ENCODE data around the gene MSL3B. TPM values are rescaled to one million over a fixed set of nuclear protein-coding genes. Genes with fewer than 3 reads are reported as not detected.

The MSL3B gene

GRCh38 chr2:233817995-233818638 lies 50.1 kb downstream of the MSL3B start:
- TF ChIP-seq CTCF (IDR thresholded peaks at IDR 0.05), result no peak
- H3K27ac ChIP-seq, result no peak overlapping the region
- DNase-seq, result no peak

GRCh38 chr2:233817361-233817911 lies 50.8 kb downstream of the MSL3B start:
- no peaks in the 10 kb centered on the region for H3K36me3 ChIP-seq
- no peak overlapping the region for H3K4me3 ChIP-seq
- DNase-seq (peak; percentile 35), ATAC-seq (no peak)
- no peaks in the 10 kb centered on the region for H3K4me1 ChIP-seq
- no peak overlapping the region for H3K27ac ChIP-seq
- H3K27me3 ChIP-seq, result no peaks in the 10 kb centered on the region
- no peak for TF ChIP-seq CTCF (IDR thresholded peaks at IDR 0.05)
- no peaks in the 10 kb centered on the region for H3K9me3 ChIP-seq
- intact Hi-C loops (cut with DNase I), result no loop called here

More at GRCh38 chr2:233817995-233818638, 50.1 kb downstream of the MSL3B start:
- H3K27me3 ChIP-seq, result no peaks in the 10 kb centered on the region
- intact Hi-C loops (cut with DNase I), result no loop called here
- no peak overlapping the region for H3K4me3 ChIP-seq
- H3K4me1 ChIP-seq, result no peaks in the 10 kb centered on the region
- H3K36me3 ChIP-seq, result no peaks in the 10 kb centered on the region
- no peak for ATAC-seq
- no peaks in the 10 kb centered on the region for H3K9me3 ChIP-seq

- DNase-seq (peak; percentile 23), ATAC-seq (no peak)
- TF ChIP-seq CTCF (IDR thresholded peaks at IDR 0.05), result no peak
- H3K4me3 ChIP-seq, result no peak overlapping the region
- H3K27ac ChIP-seq, result no peak overlapping the region
- H3K9me3 ChIP-seq, result no peaks in the 10 kb centered on the region
- H3K36me3 ChIP-seq, result no peaks in the 10 kb centered on the region
- H3K27me3 ChIP-seq, result no peaks in the 10 kb centered on the region
- H3K4me1 ChIP-seq, result no peaks in the 10 kb centered on the region
- intact Hi-C loops (cut with DNase I), result no loop called here
These were observed 51.4 kb downstream of the MSL3B start for GRCh38 chr2:233816771-233817170.

- intact Hi-C loops (cut with DNase I), result no loop called here
- Histone ChIP-seq H3K4me3 (no peak overlapping the region), H3K4me1 (no peaks in the 10 kb centered on the region), H3K36me3 (no peaks in the 10 kb centered on the region), H3K9me3 (no peaks in the 10 kb centered on the region), H3K27ac (no peak overlapping the region), H3K27me3 (no peaks in the 10 kb centered on the region)
- DNase-seq (peak; percentile 15), ATAC-seq (no peak)
- TF ChIP-seq CTCF (IDR thresholded peaks at IDR 0.05), result no peak
These were observed 51.9 kb downstream of the MSL3B start for GRCh38 chr2:233816334-233816733.

- no peaks in the 10 kb centered on the region for H3K36me3 ChIP-seq
- no peaks in the 10 kb centered on the region for H3K9me3 ChIP-seq
- H3K4me1 ChIP-seq, result no peaks in the 10 kb centered on the region
- no peak for DNase-seq
- H3K27ac ChIP-seq, result no peak overlapping the region
- intact Hi-C loops (cut with DNase I), result no loop called here
- TF ChIP-seq CTCF (IDR thresholded peaks at IDR 0.05), result no peak
- H3K27me3 ChIP-seq, result no peaks in the 10 kb centered on the region
- no peak overlapping the region for H3K4me3 ChIP-seq
- no peak for ATAC-seq
These were observed 52.3 kb downstream of the MSL3B start for GRCh38 chr2:233815861-233816260.

Other genes with a start within 250 kb of the MSL3B start
- not detected for gene UGT1A10, start 231.9 kb downstream of the MSL3B start, total RNA-seq
- gene UGT1A9, start 196.5 kb downstream of the MSL3B start, total RNA-seq, result not detected
- not detected for gene UGT1A7, start 186.5 kb downstream of the MSL3B start, total RNA-seq
- gene UGT1A6, start 175.5 kb downstream of the MSL3B start, total RNA-seq, result 3.2 TPM
- not detected for gene UGT1A5, start 155.5 kb downstream of the MSL3B start, total RNA-seq
- gene UGT1A4, start 149.7 kb downstream of the MSL3B start, total RNA-seq, result not detected
- not detected for gene UGT1A3, start 139.3 kb downstream of the MSL3B start, total RNA-seq
- not detected for gene UGT1A1, start 108.1 kb downstream of the MSL3B start, total RNA-seq
- gene MROH2A, start 90.1 kb downstream of the MSL3B start, total RNA-seq, result not detected
- 1.2 TPM for gene HJURP, start 13.9 kb downstream of the MSL3B start, total RNA-seq
- gene TRPM8, start 49.0 kb upstream of the MSL3B start, total RNA-seq, result not detected
- not detected for gene SPP2, start 182.3 kb upstream of the MSL3B start, total RNA-seq

Data from upper lobe of right lung (tissue), 1 donor.